ENCODE results near the gene CCNB3. TPM values are rescaled to one million over a fixed set of nuclear protein-coding genes. Genes with fewer than 3 reads are reported as not detected.

Gene CCNB3
- total and polyA plus RNA-seq, 9 donors: 0.10 to 1.5 (median 0.27) TPM; not detected in 1

DNA sequence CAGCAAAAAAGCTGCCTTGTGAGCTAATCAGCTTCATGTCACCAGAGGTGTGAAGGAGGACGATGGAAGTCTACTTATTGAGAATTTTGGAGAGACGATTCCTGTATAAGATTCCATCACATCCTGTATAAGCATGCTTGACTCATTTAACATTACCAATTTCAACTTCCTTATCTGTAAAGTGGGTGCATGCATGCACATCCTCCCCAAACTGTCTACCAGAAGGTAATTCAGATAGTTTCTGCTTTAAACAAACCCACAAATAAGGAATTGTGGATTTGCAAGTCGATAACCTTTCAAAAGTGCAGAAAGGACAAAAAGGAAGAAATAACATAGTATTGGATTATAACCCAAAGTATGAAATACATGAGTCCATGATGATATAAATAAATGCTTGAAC is 34.8 kb upstream of the CCNB3 start:
- Histone ChIP-seq H3K27me3 (no peaks in the 10 kb centered on the region), H3K9me3 (no peaks in the 10 kb centered on the region), H3K27ac (no peak overlapping the region), H3K4me3 (no peak overlapping the region), H3K4me1 (ENCODE audit: insufficient read depth) (no peaks in the 10 kb centered on the region), H3K36me3 (no peaks in the 10 kb centered on the region)
- 74 to 77% (median 77%) methylated on average over 3 of the region's 3 CpGs for WGBS, 3 donors
- TF ChIP-seq POLR2A (IDR thresholded peaks at IDR 0.05) (no peak), CTCF (IDR thresholded peaks at IDR 0.05) (no peak), EP300 (IDR thresholded peaks at IDR 0.05) (no peak)
- intact Hi-C loops (cut with DNase I): no loop called here
- no peak for DNase-seq

DNA sequence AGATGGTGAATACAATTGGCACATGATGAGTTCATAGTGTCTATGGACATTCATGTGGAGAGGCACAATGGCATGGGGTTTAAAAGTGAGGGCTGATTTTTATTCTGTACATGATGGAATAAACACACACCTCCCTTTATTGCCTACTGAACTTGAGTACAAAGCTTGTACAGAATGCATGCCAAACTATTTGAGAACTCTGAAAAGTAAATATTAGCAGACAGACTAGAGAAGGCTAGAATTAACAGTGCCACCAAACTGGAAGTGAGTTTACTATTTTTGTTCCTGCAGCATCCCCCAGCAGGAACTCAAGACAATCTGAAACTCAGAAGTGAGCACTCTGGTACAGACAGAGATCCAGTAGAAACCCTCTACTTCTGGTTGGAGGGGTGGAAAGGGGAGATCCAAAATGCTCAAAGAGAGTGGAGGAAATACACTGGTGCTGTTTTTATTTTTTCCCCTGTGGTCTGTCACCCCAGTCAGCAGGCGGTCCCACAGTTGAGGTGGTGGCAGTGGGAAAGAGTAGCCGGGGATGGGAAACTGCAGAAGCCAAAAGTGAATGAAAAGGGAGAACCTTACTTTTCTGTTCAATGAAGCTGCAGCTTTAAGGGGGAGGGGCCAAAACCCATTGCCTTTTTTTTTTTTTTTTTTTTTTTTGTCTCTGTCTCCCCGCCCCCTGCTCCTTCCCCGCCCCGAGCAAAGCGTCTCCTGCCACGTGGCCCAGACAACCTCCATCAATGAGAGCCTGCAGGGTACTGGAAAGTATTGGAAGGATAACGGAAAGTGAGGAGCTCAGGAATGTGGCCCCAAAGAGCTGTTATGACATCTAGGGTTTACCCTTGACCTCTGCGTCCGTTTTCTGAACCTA is 24.3 kb upstream of the CCNB3 start:
- Histone ChIP-seq H3K36me3 (no peaks in the 10 kb centered on the region), H3K4me3 (no peak overlapping the region), H3K27me3 (no peaks in the 10 kb centered on the region), H3K4me1 (ENCODE audit: insufficient read depth) (no peaks in the 10 kb centered on the region), H3K9me3 (no peaks in the 10 kb centered on the region), H3K27ac (no peak overlapping the region)
- no peak for TF ChIP-seq CTCF (IDR thresholded peaks at IDR 0.05)
- TF ChIP-seq EP300 (IDR thresholded peaks at IDR 0.05): no peak
- TF ChIP-seq POLR2A (IDR thresholded peaks at IDR 0.05): no peak
- WGBS, 3 donors: 46 to 49% (median 49%) methylated on average over 10 of the region's 10 CpGs
- no peak for DNase-seq
- intact Hi-C loops (cut with DNase I): no loop called here

GRCh38 chrX:50183891-50184290 is 20.7 kb upstream of the CCNB3 start:
- no peak overlapping the region for H3K27ac ChIP-seq
- no peaks in the 10 kb centered on the region for H3K27me3 ChIP-seq
- no peaks in the 10 kb centered on the region for H3K9me3 ChIP-seq
- no peak overlapping the region for H3K4me3 ChIP-seq
- DNase-seq: no peak
- H3K36me3 ChIP-seq: no peaks in the 10 kb centered on the region
- intact Hi-C loops (cut with DNase I): no loop called here
- H3K4me1 ChIP-seq (ENCODE audit: insufficient read depth): no peaks in the 10 kb centered on the region
- TF ChIP-seq EP300 (IDR thresholded peaks at IDR 0.05) (no peak), CTCF (IDR thresholded peaks at IDR 0.05) (no peak), POLR2A (IDR thresholded peaks at IDR 0.05) (no peak)
- 55 to 63% (median 56%) methylated on average over 3 of the region's 3 CpGs for WGBS, 3 donors

DNA sequence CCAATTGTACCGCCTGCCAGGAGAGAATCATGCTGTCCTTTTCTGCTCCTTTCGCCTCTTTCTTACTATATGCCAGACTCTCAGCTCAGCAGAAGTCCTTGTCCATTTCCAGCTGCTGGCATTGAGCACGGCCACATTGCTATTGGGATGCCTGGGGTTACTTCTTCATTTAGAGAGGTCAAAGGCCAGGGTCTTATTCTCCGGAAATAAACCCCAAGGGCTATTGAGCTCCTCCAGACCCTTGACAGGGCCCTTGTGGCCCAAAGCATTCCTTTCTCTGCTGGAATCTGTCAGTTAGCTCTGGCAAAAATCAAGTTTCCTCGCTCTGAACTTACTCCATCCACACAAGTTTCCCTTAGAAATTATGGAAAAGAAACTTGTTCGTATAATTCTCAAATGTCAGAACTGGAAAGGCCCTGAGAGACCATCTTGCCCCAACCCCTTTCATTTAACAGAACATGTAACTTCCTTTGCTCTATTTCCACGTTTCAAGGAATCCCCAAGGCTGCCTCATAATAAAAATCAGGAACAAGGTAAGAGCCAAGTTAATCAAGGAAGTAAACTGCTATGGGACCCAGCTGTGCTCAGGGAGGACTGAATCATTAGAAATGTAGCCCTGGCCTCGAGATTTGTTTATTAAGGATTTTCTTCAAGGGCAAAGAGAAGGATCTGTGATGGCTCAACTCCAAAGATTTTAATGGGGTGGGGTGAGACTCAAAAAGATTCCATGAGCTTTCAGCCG is 15.5 kb upstream of the CCNB3 start:
- WGBS, 3 donors: 24 to 31% (median 24%) methylated on average over 9 of the region's 9 CpGs
- Histone ChIP-seq H3K27ac (peak overlapping the region in 1 of 2 donors; percentile 33), H3K4me1 (ENCODE audit: insufficient read depth) (no peaks in the 10 kb centered on the region), H3K36me3 (no peaks in the 10 kb centered on the region), H3K27me3 (no peaks in the 10 kb centered on the region), H3K9me3 (no peaks in the 10 kb centered on the region), H3K4me3 (no peak overlapping the region)
- intact Hi-C loops (cut with DNase I): no loop called here
- peak in 1 of 5 donors; percentile 35 for DNase-seq
- no peak for TF ChIP-seq POLR2A (IDR thresholded peaks at IDR 0.05)
